ENCODE data around the gene CCDC117. TPM values are rescaled to one million over a fixed set of nuclear protein-coding genes. Genes with fewer than 3 reads are reported as not detected.

CCDC117 gene
- total and polyA plus RNA-seq, 7 donors: 9.1 to 39.1 (median 27.5) TPM

DNA sequence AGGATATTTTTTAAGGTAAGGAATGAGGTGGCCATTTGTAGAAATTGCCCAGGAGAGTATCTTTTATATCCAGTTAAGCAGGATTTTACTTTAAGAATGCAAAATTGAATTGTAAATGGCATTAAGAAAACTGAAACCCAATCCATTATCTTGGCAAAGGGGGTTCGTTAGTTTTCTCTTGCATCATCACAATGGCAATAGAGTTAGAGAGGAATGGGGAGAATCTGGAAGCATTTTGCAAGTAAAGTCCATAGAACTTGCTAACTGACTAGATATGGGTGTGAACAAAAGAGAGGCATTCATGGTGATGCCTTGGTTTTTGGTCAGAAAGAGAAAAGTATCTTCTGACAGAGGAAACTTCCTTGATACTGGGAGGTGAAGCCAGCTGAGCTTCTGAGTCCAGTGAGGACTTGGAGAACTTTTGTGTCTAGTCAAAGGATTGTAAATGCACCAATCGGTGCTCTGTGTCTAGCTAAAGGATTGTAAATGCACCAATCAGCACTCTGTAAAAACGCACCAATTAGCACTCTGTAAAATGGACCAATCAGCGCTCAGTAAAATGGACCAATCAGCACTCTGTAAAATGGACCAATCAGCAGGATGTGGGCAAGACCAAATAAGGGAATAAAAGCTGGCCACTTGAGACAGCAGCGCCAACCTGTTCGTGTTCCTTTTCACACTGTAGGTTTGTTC is 3.6 kb upstream of the CCDC117 start:
- intact Hi-C loops (cut with DNase I): no loop called here
- WGBS, 3 donors: 81 to 91% (median 84%) methylated on average over 6 of the region's 6 CpGs

DNA sequence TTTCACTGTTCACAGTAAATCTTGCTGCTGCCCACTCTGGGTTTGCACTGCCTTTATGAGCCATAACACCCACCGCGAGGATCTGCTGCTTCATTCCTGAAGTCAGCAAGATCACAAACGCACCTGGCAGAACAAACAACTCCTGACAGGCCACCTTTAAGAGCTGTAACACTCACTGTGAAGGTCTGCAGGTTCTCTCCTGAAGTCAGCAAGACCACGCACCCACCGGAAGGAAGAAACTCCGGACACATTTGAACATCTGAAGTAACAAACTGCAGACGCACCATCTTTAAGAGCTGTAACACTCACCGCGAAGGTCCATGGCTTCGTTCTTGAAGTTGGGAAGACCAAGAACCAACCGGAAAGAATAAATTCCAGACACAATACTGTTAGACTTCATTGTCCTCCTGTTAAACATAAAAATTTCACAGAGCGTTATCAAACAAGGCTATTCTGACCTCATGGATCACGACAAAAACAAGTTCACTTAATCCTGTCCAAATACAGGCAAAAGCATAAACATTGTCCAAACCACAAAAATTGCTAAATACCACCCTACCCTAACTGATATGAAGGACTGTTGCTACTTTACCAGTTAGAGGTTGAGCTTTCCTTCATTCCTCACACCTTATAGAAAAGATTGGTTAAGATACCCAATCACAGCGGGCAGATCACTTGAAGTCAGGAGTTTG is 3.0 kb upstream of the CCDC117 start:
- 85 to 90% (median 88%) methylated on average over 14 of the region's 14 CpGs for whole genome bisulfite sequencing, 3 donors
- DNase-seq (no peak), ATAC-seq (no peak)
- Histone ChIP-seq H3K9me3 (no peaks in the 10 kb centered on the region), H3K27me3 (ENCODE audit: insufficient read depth in 3 of 3, low read length in 2 of 3) (no peaks in the 10 kb centered on the region), H3K4me1 (peaks cover 10% of the 10 kb centered on the region), H3K27ac (no peak overlapping the region), H3K36me3 (ENCODE audit: insufficient read depth in 1 of 2, low read depth in 1 of 2) (peaks cover 0 to 3% of the 10 kb centered on the region in 2 donors), H3K4me3 (no peak overlapping the region)
- TF ChIP-seq, protein P1, sequence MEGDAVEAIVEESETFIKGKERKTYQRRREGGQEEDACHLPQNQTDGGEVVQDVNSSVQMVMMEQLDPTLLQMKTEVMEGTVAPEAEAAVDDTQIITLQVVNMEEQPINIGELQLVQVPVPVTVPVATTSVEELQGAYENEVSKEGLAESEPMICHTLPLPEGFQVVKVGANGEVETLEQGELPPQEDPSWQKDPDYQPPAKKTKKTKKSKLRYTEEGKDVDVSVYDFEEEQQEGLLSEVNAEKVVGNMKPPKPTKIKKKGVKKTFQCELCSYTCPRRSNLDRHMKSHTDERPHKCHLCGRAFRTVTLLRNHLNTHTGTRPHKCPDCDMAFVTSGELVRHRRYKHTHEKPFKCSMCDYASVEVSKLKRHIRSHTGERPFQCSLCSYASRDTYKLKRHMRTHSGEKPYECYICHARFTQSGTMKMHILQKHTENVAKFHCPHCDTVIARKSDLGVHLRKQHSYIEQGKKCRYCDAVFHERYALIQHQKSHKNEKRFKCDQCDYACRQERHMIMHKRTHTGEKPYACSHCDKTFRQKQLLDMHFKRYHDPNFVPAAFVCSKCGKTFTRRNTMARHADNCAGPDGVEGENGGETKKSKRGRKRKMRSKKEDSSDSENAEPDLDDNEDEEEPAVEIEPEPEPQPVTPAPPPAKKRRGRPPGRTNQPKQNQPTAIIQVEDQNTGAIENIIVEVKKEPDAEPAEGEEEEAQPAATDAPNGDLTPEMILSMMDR (IDR thresholded peaks at IDR 0.05): no peak
- intact Hi-C loops (cut with DNase I): no loop called here

More for the DNA sequence above, 3.6 kb upstream of the CCDC117 start:
- ATAC-seq (no peak), DNase-seq (no peak)
- H3K9me3 ChIP-seq: no peaks in the 10 kb centered on the region
- no peak overlapping the region for H3K4me3 ChIP-seq
- no peaks in the 10 kb centered on the region for H3K36me3 ChIP-seq (ENCODE audit: insufficient read depth in 1 of 2, low read depth in 1 of 2)
- H3K4me1 ChIP-seq: peaks cover 3% of the 10 kb centered on the region
- H3K27me3 ChIP-seq (ENCODE audit: insufficient read depth in 3 of 3, low read length in 2 of 3): no peaks in the 10 kb centered on the region
- H3K27ac ChIP-seq: no peak overlapping the region
- TF ChIP-seq, protein P1 (IDR thresholded peaks at IDR 0.05): no peak

DNA sequence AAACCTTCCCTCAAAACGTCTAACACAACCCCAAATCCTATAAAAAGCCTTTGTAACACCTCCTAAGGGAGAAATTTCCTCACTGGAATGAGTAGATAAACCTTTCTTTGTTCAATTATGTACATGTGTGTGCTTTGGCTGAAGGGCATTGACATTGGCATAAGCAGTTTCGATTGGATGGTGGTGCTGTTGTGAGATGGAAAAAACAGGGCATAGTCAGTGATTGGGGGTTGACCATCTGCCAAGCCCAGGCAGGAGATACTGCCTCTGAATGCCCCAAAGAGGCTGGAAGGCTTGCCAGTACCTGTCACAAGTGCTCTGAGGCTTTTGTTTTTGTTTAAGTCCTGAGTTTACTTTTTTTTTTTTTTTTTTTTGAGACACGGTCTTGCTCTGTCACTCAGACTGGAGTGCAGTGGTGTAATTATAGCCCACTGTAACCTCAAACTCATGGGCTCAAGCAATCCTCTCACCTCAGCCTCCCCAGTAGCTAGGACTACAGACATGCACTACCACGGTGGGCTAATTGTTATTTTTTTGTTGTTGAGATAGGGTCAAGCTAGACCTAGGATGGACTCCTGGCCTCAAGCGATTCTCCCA is 1.2 kb upstream of the CCDC117 start:
- Histone ChIP-seq H3K27me3 (ENCODE audit: insufficient read depth in 3 of 3, low read length in 2 of 3) (no peaks in the 10 kb centered on the region), H3K9me3 (no peaks in the 10 kb centered on the region), H3K4me1 (peaks cover 16% of the 10 kb centered on the region), H3K4me3 (no peak overlapping the region), H3K27ac (no peak overlapping the region), H3K36me3 (ENCODE audit: insufficient read depth in 1 of 2, low read depth in 1 of 2) (peaks cover 0 to 21% of the 10 kb centered on the region in 2 donors)
- DNase-seq (no peak), ATAC-seq (no peak)
- intact Hi-C loops (cut with DNase I): no loop called here
- 67 to 73% (median 71%) methylated on average over 5 of the region's 5 CpGs for WGBS, 3 donors
- TF ChIP-seq, protein P1 (IDR thresholded peaks at IDR 0.05): no peak

DNA sequence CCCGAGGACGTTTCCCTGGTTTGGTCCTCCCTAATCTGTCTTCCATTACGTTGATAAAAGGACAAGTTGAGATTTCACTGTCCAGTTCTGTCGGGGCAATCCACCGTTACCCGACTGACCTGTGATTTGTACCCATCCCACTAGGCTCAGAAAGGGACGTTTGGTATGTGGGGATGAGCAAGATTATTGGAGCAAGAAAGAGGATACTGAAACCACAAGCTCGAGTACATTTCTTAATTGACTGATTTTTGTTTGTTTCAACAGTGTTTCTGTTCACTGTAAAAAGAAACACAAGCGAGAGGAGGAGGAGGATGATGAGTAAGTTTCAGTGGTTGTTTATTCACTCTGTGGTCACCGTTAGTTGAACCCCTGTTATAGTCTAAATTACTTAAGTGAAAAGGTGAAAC is 969 bp downstream of the CCDC117 start:
- 3 to 5% (median 4%) methylated on average over 10 of the region's 10 CpGs for whole genome bisulfite sequencing, 3 donors
- H3K36me3 ChIP-seq (ENCODE audit: insufficient read depth in 1 of 2, low read depth in 1 of 2): peaks cover 0 to 37% of the 10 kb centered on the region in 2 donors
- no peaks in the 10 kb centered on the region for H3K27me3 ChIP-seq (ENCODE audit: insufficient read depth in 3 of 3, low read length in 2 of 3)
- H3K9me3 ChIP-seq: no peaks in the 10 kb centered on the region
- ATAC-seq (peak in 1 of 4 donors; percentile 2), DNase-seq (no peak)
- H3K27ac ChIP-seq: peak overlapping the region; percentile 96
- intact Hi-C loops (cut with DNase I): loop anchor here in 1 of 2 donors (2.0 kb wide), 1 partner anchor 27 kb away; the partner anchor contains the start of gene XBP1
- peak overlapping the region; percentile 74 for H3K4me3 ChIP-seq
- H3K4me1 ChIP-seq: peaks cover 16% of the 10 kb centered on the region
- TF ChIP-seq, protein P1 (IDR thresholded peaks at IDR 0.05): no peak

All from psoas muscle (tissue), 8 donors.